H1 (cell line): ENCODE measurements around the gene CRTC3. TPM values are rescaled to one million over a fixed set of nuclear protein-coding genes. Genes with fewer than 3 reads are reported as not detected.

ENCODE experiments used
- CTCF ChIA-PET: fragments of 300-600 bp; sonication (Branson Sonifier 250); formaldehyde crosslinking; loops from one replicate; lab custom pipeline; 2021; ENCODE audit not compliant: partially characterized antibody; lab: Charles Lee
- POLR2A ChIA-PET: fragments of 300-600 bp; sonication (Branson Sonifier 250); formaldehyde crosslinking; loops from one replicate; lab custom pipeline; 2021; ENCODE audit warnings: inconsistent platforms; ENCODE audit not compliant: partially characterized antibody; lab: Charles Lee
- DNase-seq, 2 experiments: peaks; one replicate each; pipeline versions ENCODE4 v3.0.0 to v3.0.0-alpha.2; 2010 to 2022; ENCODE audit warnings: low spot score in 2 of 2, low read depth in 1 of 2, mixed read lengths in 1 of 2
- FAIRE-seq: peaks from 2 replicates; lab custom pipeline; 2011; peaks lifted over from hg19 to GRCh38; lab: Jason Lieb, UNC
- H2AFZ ChIP-seq: 2 replicates; pipeline ENCODE4 v1.8.1; 2012; ENCODE audit warnings: low read length, inconsistent platforms
- H2AK5ac ChIP-seq: 2 replicates; pipeline ENCODE4 v1.6.1; 2013; ENCODE audit warnings: low read depth, low read length
- H2BK120ac ChIP-seq: replicated peaks from 2 replicates; pipeline ENCODE3; 2013; ENCODE audit warnings: low read depth, low read length, inconsistent platforms
- H2BK12ac ChIP-seq: 2 replicates; pipeline ENCODE4 v1.6.1; 2013; ENCODE audit warnings: low read depth, low read length
- H2BK15ac ChIP-seq: 2 replicates; pipeline ENCODE4 v1.6.1; 2013; ENCODE audit warnings: low read length
- H2BK20ac ChIP-seq: 2 replicates; pipeline ENCODE4 v1.6.1; 2013; ENCODE audit warnings: low read length
- H2BK5ac ChIP-seq: 2 replicates; pipeline ENCODE4 v1.6.1; 2013; ENCODE audit warnings: low read depth, low read length
- H3K14ac ChIP-seq: 2 replicates; pipeline ENCODE4 v1.6.1; 2013; ENCODE audit warnings: inconsistent platforms; ENCODE audit not compliant: insufficient read length
- H3K18ac ChIP-seq: 2 replicates; pipeline ENCODE4 v1.6.1; 2013; ENCODE audit warnings: low read length; ENCODE audit errors: extremely low read depth
- H3K23ac ChIP-seq: 2 replicates; pipeline ENCODE4 v1.6.1; 2013; ENCODE audit warnings: inconsistent platforms; ENCODE audit not compliant: insufficient read length
- H3K23me2 ChIP-seq: 2 replicates; pipeline ENCODE4 v1.6.1; 2013; ENCODE audit warnings: low read depth, low read length
- H3K27ac ChIP-seq: 2 replicates; pipeline ENCODE4 v1.6.1; 2011; ENCODE audit warnings: low read depth, low read length, inconsistent platforms
- H3K27me3 ChIP-seq, 4 experiments: replicated peaks in 1 of 4; 1 replicate in 1 of 4; 2 replicates in 3 of 4; pipeline versions ENCODE4 v1.6.1 to v1.8.1; 2011 to 2013; ENCODE audit warnings: low read length in 3 of 4, mild to moderate bottlenecking in 3 of 4, inconsistent platforms in 2 of 4, mixed read lengths in 2 of 4, moderate library complexity in 1 of 4; ENCODE audit not compliant: control insufficient read depth in 3 of 4, insufficient read depth in 3 of 4; ENCODE audit errors: extremely low read depth in 1 of 4
- H3K36me3 ChIP-seq, 4 experiments: 2 replicates each; pipeline versions ENCODE4 v1.6.1 to v1.8.1; 2011 to 2013; ENCODE audit warnings: mild to moderate bottlenecking in 4 of 4, low read length in 3 of 4, moderate library complexity in 2 of 4, control low read depth in 1 of 4, inconsistent platforms in 1 of 4; ENCODE audit not compliant: insufficient read depth in 4 of 4, control insufficient read depth in 2 of 4
- H3K4ac ChIP-seq: replicated peaks from 2 replicates; pipeline ENCODE3; 2013; ENCODE audit warnings: low read length, low read depth, mixed read lengths, inconsistent platforms; ENCODE audit not compliant: insufficient read length
- H3K4me1 ChIP-seq, 4 experiments: replicated peaks in 1 of 4; 1 replicate in 1 of 4; 2 replicates in 3 of 4; pipeline versions ENCODE4 v1.6.1 to v1.8.1; 2011 to 2013; ENCODE audit warnings: low read length in 3 of 4, inconsistent platforms in 2 of 4, mixed read lengths in 1 of 4; ENCODE audit not compliant: insufficient read depth in 4 of 4, control insufficient read depth in 3 of 4
- H3K4me2 ChIP-seq, 2 experiments: 2 replicates each; pipeline versions ENCODE4 v1.6.1 to v1.8.1; 2011 to 2013; ENCODE audit warnings: low read depth in 2 of 2, low read length in 2 of 2, control low read depth in 1 of 2, inconsistent platforms in 1 of 2, mild to moderate bottlenecking in 1 of 2; ENCODE audit not compliant: insufficient read depth in 1 of 2
- H3K4me3 ChIP-seq, 4 experiments: fragments of 200-600, 300-600 bp in 1 of 4; sonication (generic), shearing (Covaris generic), sonication (Bioruptor Twin) in 1 of 4; 2 replicates each; pipeline versions ENCODE4 v1.5.1 to v1.8.1; 2011 to 2016; ENCODE audit warnings: low read length in 4 of 4, low read depth in 3 of 4, control low read depth in 2 of 4, inconsistent platforms in 2 of 4, mild to moderate bottlenecking in 2 of 4, mixed read lengths in 1 of 4, moderate library complexity in 1 of 4; ENCODE audit not compliant: insufficient read depth in 2 of 4; ENCODE audit errors: extremely low read depth in 1 of 4
- H3K56ac ChIP-seq: replicated peaks from 2 replicates; pipeline ENCODE3; 2013; ENCODE audit warnings: low read depth, mild to moderate bottlenecking, mixed read lengths, low read length, inconsistent platforms; ENCODE audit not compliant: insufficient read length
- H3K79me1 ChIP-seq: 2 replicates; pipeline ENCODE4 v1.6.1; 2013; ENCODE audit warnings: low read depth, low read length, control low read depth
- H3K79me2 ChIP-seq, 2 experiments: 2 replicates each; pipeline versions ENCODE4 v1.6.1 to v1.8.1; 2012 to 2013; ENCODE audit warnings: low read length in 2 of 2, mild to moderate bottlenecking in 2 of 2, inconsistent platforms in 1 of 2; ENCODE audit not compliant: insufficient read depth in 2 of 2, control insufficient read depth in 1 of 2
- H3K9ac ChIP-seq, 4 experiments: replicated peaks in 1 of 4; 1 replicate in 1 of 4; 2 replicates in 3 of 4; pipeline versions ENCODE4 v1.6.1 to v1.8.1; 2011 to 2013; ENCODE audit warnings: low read depth in 3 of 4, low read length in 3 of 4, control low read depth in 2 of 4, mild to moderate bottlenecking in 2 of 4, moderate library complexity in 2 of 4, inconsistent platforms in 1 of 4; ENCODE audit errors: extremely low read depth in 1 of 4
- H3K9me3 ChIP-seq, 2 experiments: 2 replicates each; pipeline versions ENCODE4 v1.6.1 to v1.8.1; 2012 to 2013; ENCODE audit warnings: mild to moderate bottlenecking in 2 of 2, moderate library complexity in 2 of 2, control low read depth in 1 of 2, inconsistent platforms in 1 of 2, low read depth in 1 of 2, low read length in 1 of 2, mixed read lengths in 1 of 2; ENCODE audit not compliant: insufficient read depth in 2 of 2
- H4K20me1 ChIP-seq, 2 experiments: replicated peaks in 1 of 2; 2 replicates each; pipeline versions ENCODE3 to v1.8.1; 2011 to 2013; ENCODE audit warnings: inconsistent platforms in 2 of 2, low read length in 2 of 2, mild to moderate bottlenecking in 1 of 2; ENCODE audit not compliant: insufficient read depth in 2 of 2, control insufficient read depth in 1 of 2
- H4K5ac ChIP-seq: 2 replicates; pipeline ENCODE4 v1.6.1; 2013; ENCODE audit warnings: low read length, low read depth, mixed read lengths, inconsistent platforms; ENCODE audit not compliant: insufficient read length
- H4K8ac ChIP-seq: 2 replicates; pipeline ENCODE4 v1.8.0; 2013; ENCODE audit warnings: mild to moderate bottlenecking, moderate library complexity, low read length, inconsistent platforms; ENCODE audit not compliant: insufficient read depth; ENCODE audit errors: extremely low read depth
- H4K91ac ChIP-seq: replicated peaks from 2 replicates; pipeline ENCODE3; 2013; ENCODE audit warnings: low read length, mixed read lengths, inconsistent platforms; ENCODE audit not compliant: insufficient read length
- CTBP2 ChIP-seq: IDR thresholded peaks from 2 replicates; pipeline ENCODE4 v1.7.0; 2011; ENCODE audit warnings: borderline replicate concordance, mild to moderate bottlenecking, moderate library complexity, mixed read lengths, low read length; ENCODE audit not compliant: insufficient read depth, insufficient read length
- CTCF ChIP-seq, 3 experiments: IDR thresholded peaks; 1 replicate in 2 of 3; 2 replicates in 1 of 3; pipeline versions ENCODE4 v1.5.1 to v1.6.1; 2011; ENCODE audit warnings: low read length in 3 of 3, mild to moderate bottlenecking in 3 of 3, inconsistent platforms in 2 of 3, low read depth in 1 of 3, moderate library complexity in 1 of 3; ENCODE audit not compliant: insufficient read depth in 1 of 3; ENCODE audit errors: control extremely low read depth in 1 of 3
- WGBS, 2 experiments: shearing (Covaris generic) in 1 of 2; methylation state at CpG; one replicate each; pipeline versions ENCODE4 v1.1.6 to v1.1.7; 2013 to 2015; ENCODE audit warnings: low lambda C conversion rate in 2 of 2, mixed read lengths in 2 of 2, inconsistent platforms in 1 of 2, low coverage in 1 of 2, missing lambda C conversion rate in 1 of 2; ENCODE audit not compliant: insufficient replicate concordance in 2 of 2, insufficient coverage in 1 of 2, insufficient read length in 1 of 2; ENCODE audit errors: extremely low coverage in 1 of 2, missing lambda C conversion rate in 1 of 2; 5-methylcytosine and 5-hydroxymethylcytosine counted together
- polyA plus RNA-seq, 7 experiments: library from polyadenylated mRNA; depleted of rRNA in 3 of 7; stranded (reverse) in 5 of 7; unstranded in 2 of 7; fragments of >200 nt in 5 of 7; fragments of 200-250 nt in 2 of 7; gene quantifications; 1 replicate in 5 of 7; 2 replicates in 1 of 7; 4 replicates in 1 of 7; pipeline versions ENCODE4 v1.2.1 to v1.2.3, GENCODE V29; 2011 to 2013; ENCODE audit warnings: missing spikeins in 2 of 7, mixed read lengths in 2 of 7
- total RNA-seq: library from RNA; stranded (reverse); fragmentation: NEBNext Ultra II Directional; extraction: Animal tissue kit (Norgen Biotek cat#: 25700); gene quantifications from 2 replicates; pipeline ENCODE4 v1.2.1, GENCODE V29; 2021

The CRTC3 gene
- total and polyA plus RNA-seq, 2 of the 8 experiments (the other 6 are each of a cell fraction or from before 2014, with no cell fraction given) = 5.0 to 5.3 TPM

- H4K91ac ChIP-seq = no peak overlapping the region
- no peaks in the 10 kb centered on the region for H3K23me2 ChIP-seq
- ChIA-PET CTCF (interaction anchor here (1.3 to 2.0 kb wide), 4 partner anchors 9 to 170 kb away, joined by 3 to 6 read pairs (median 4); no protein-coding TSS in a partner anchor), POLR2A (no interaction called here)
- H3K23ac ChIP-seq = no peak overlapping the region
- no peaks in the 10 kb centered on the region for H3K9me3 ChIP-seq
- no peak overlapping the region for H3K27ac ChIP-seq
- H3K79me2 ChIP-seq = no peaks in the 10 kb centered on the region
- H4K8ac ChIP-seq = no peak overlapping the region
- H2BK120ac ChIP-seq = no peak overlapping the region
- no peak overlapping the region for H3K14ac ChIP-seq
- H3K9ac ChIP-seq = no peak overlapping the region
- H2BK12ac ChIP-seq = no peak overlapping the region
- TF ChIP-seq CTBP2 (no peak), CTCF (IDR thresholded peaks at IDR 0.05; ENCODE audit: control extremely low read depth in 1 of 3, insufficient read depth in 1 of 3, low read depth in 1 of 3, low read length in 3 of 3) (no peak)
- H3K79me1 ChIP-seq = no peaks in the 10 kb centered on the region
- no peak overlapping the region for H3K4me3 ChIP-seq
- H3K56ac ChIP-seq = no peak overlapping the region
- no peaks in the 10 kb centered on the region for H3K27me3 ChIP-seq
- no peak overlapping the region for H2AFZ ChIP-seq
- H3K18ac ChIP-seq = no peak overlapping the region
- H2BK15ac ChIP-seq = no peak overlapping the region
- 89% methylated on average over 2 of the region's 2 CpGs; no CpG with 5 or more reads in 1 of the 2 experiments for WGBS, 2 experiments
- no peak overlapping the region for H2AK5ac ChIP-seq
- H3K4me1 ChIP-seq = no peaks in the 10 kb centered on the region
- H4K5ac ChIP-seq = no peak overlapping the region
- H2BK5ac ChIP-seq = no peak overlapping the region
- H3K4me2 ChIP-seq = no peak overlapping the region
- H3K4ac ChIP-seq = no peak overlapping the region
- no peaks in the 10 kb centered on the region for H4K20me1 ChIP-seq
- DNase-seq (no peak), FAIRE-seq (no peak)
- H2BK20ac ChIP-seq = no peak overlapping the region
- peaks cover 22 to 78% (median 52%) of the 10 kb centered on the region in 4 experiments for H3K36me3 ChIP-seq
Observed at GRCh38 chr15:90489944-90490343, 39.8 kb upstream of the CRTC3 start.
